GM19351 (cell line): ENCODE results near the gene SCAF11.

Experiments used
- ATAC-seq: cut with Tn5 transposase; IDR thresholded peaks from one replicate; pipeline ENCODE4 v1.9.1; 2021; ENCODE audit warnings: mild to moderate bottlenecking, moderate library complexity; ENCODE audit not compliant: unreplicated experiment

SCAF11 gene

GRCh38 chr12:45986641-45987339 lies 3.6 kb downstream of the SCAF11 start:
- ATAC-seq: no peak

- ATAC-seq: no peak
Measured at GRCh38 chr12:45981075-45981837, 9.1 kb downstream of the SCAF11 start.

- ATAC-seq: no peak
Measured at GRCh38 chr12:45980540-45980939, 9.8 kb downstream of the SCAF11 start.

DNA sequence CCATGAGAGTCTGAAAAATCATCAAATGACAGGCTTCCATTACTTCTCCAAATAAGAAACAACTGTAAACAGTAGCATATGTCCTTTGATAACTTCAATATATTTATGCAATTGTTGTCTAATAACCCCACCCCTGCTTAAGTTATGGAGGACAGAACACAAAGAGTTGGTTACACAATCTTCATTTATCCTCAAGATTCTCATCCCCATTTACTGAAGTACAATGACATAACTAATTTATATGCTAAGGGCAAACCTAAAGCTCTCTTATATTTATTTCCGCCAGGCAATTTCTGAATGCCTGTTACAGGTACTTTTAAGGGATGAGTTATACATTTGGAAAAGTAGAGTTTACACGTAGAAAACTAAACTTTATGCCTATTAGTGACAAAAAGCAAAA lies 12.3 kb downstream of the SCAF11 start:
- no peak for ATAC-seq

- ATAC-seq: no peak
Measured at GRCh38 chr12:45977620-45978019, 12.8 kb downstream of the SCAF11 start.

- no peak for ATAC-seq
Measured at GRCh38 chr12:45975506-45975905, 14.9 kb downstream of the SCAF11 start.

DNA sequence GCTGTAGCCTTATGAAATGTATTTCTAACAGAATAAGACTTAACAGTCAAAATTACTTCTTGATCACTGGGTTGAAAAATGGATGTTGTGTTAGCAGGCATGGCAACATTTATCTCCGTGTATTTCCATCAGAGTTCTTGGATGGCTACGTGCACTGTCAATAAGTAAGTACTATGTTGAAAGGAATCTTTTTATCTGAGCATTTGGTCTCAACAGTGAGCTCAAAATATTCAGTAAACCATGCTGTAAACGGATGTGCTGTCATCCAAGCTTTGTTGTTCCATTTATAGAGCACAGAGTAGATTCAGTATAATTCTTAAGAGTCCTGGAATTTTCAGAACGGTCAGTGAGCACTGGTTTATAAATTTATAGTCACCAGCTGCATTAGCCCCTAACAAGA lies 15.5 kb downstream of the SCAF11 start:
- no peak for ATAC-seq

DNA sequence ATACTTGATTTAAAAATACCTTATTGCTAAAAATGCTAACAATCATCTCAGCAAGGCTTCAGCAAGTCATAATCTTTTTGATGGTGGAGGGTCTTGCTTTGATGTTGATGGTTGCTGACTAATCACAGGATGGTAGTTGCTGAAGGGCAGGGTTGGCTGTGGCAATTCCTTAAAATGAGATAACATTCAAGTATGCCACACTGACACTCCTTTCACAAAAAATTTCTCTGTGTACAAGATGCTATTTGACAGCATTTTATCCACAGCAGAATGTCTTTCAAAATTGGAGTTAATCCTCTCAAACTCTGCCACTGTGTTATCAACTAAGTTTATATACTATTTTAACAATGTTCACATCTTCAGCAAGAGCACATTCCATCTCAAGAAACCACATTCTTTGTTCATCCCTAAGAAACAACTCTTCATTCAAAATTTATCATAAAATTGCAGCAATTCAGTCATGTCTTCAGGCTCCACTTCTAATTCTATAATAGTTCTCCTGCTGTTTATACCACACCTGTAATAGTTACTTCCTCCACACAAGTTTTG lies 16.1 kb downstream of the SCAF11 start:
- ATAC-seq: no peak

- ATAC-seq: no peak
Measured at GRCh38 chr12:45973526-45973925, 16.8 kb downstream of the SCAF11 start.

DNA sequence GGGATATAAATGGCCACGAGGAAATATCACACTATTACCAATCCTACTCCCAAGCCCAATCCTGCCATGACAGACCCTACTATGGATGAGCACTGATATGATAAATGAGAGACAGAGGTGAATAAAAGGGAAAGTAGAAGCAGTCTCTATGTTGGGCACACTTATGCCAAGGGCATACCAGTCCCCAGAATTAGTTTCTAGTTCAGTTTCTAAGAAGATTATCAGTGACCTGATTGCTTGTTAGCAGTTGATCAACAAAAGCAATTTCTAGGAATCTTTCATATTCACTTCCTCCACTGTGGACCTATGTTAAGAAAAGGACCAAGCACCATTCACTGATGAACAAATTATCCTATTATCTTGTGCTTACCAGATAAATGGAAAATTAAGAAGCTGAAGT lies 20.0 kb downstream of the SCAF11 start:
- ATAC-seq: no peak

GRCh38 chr12:45969084-45969483 lies 21.3 kb downstream of the SCAF11 start:
- ATAC-seq: no peak

- ATAC-seq: no peak
Measured at GRCh38 chr12:45966486-45966885, 23.9 kb downstream of the SCAF11 start.

DNA sequence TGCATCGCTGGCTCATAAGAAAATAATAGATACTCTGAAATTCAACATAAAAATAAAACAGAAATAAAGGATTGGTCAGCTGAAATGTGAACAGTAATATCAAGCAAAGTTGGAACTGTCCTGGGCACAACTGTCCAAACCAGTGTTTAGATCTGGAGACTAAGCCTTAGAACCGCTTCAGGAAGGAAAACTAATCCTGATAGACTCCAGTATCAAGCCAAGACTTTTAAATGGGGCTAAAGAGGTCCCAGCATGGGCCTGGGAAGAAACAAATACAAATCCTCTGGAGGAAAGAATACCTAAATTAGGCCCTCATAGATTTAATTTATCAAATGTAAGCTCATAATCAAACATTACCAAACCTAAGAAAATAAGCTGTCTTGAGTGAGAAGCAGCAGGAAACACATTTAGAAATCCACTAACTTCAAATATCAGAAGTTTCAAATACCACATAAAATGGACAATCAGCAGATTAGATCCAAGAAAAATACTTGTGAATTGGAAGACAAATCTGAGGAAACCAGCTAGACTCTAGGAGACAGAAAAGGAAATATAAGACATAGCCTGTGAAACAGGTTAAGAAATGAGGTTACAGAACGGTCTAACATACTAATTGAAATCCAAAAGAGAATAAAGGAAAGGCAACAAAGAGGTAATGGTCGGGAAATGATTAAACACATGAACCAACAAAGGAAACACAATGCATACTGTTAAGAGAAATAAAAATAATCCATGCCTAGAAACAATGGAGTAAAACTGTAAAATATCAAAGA lies 27.6 kb downstream of the SCAF11 start:
- ATAC-seq: no peak

- ATAC-seq: no peak
Measured at GRCh38 chr12:45959728-45960127, 30.6 kb downstream of the SCAF11 start.

DNA sequence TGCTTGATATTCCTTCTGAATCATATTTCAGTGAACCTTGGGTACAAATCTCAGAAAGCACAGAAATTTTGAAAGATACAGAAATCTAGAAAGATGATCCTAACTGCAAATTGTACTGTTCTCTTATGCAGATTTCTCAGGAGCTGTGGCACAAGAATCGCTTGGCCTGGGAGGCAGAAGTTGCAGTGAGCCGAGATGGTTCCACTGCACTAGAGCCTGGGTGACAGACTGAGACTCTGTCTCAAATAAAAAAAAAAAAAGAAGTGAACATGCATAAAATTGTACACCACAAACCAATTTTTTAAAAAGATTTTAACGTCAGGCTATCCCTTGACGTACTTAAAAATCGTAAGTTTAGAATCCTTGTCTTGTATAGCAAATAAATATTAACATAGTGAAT lies 31.3 kb downstream of the SCAF11 start:
- ATAC-seq: no peak

GRCh38 chr12:45948546-45948945 lies 41.8 kb downstream of the SCAF11 start:
- no peak for ATAC-seq

DNA sequence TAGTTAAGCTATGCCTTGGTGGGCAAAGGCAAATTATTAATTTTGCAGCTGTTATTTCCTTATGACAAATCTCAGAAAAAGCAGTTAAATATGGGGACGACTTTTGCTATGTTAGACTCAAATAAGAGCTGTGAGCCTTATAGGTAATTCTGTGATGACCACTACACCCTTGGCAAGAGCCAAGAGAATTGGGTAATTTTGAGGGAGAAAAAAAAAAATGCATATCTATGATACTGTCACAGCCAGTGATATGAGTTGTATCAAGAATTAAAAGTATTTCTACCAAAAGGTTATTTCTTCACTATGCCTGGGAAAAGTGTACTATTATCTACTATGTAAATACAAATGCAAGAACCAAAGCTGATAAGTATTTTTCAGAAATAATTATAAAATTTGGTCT lies 43.9 kb downstream of the SCAF11 start:
- no peak for ATAC-seq

GRCh38 chr12:45944771-45945170 lies 45.6 kb downstream of the SCAF11 start:
- no peak for ATAC-seq

- ATAC-seq: no peak
Measured at GRCh38 chr12:45939759-45940158, 50.6 kb downstream of the SCAF11 start.

DNA sequence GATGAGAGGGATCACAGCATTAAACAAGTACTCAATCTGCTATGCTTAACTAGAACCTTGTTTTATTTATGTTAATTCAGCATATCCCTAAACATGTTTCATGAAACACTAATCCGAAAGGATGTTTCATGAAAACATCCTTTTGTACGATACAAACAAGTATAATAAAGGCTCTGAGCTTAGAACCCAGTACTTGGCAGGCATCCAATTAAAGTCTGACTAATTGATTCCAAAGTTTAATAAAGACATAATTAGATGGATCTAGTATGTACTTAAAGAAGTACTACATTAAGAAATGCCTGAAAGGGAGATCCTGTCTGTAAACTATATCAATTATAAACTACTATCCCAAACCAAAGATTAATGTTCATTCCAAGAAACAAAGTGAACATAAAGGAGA lies 51.8 kb downstream of the SCAF11 start:
- no peak for ATAC-seq

DNA sequence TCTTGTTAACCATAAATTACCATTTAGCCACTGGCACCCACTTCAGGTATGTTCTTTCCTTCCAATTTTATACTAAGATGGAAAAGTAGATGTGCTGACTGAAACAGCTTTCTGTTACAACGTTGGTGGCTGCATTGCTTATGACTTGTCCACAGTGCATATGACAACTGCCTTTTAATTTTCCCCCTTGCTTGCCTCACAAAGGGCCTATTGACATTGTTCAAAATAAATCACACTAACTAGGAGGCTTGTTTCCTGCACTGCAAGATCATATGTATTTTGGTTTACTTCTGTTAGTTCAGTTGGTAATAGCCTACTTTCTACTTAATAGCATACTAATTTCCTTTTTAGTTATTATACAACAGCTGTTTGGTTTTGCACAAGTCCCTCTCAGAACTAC lies 55.4 kb downstream of the SCAF11 start:
- ATAC-seq: no peak

GRCh38 chr12:45933504-45933903 lies 56.9 kb downstream of the SCAF11 start:
- no peak for ATAC-seq
